Activated CD4-positive, CD25-positive, alpha-beta regulatory T cell treated with anti-CD3 and anti-CD28 coated beads, Interleukin-2, amount 50 U/mL, for 16 hours (primary cell): ENCODE measurements around the gene AMIGO1.

Experiments
- DNase-seq: peaks from one replicate; pipeline ENCODE4 v3.0.0-alpha.2; 2020; ENCODE audit warnings: low read depth, low spot score

Gene AMIGO1

DNA sequence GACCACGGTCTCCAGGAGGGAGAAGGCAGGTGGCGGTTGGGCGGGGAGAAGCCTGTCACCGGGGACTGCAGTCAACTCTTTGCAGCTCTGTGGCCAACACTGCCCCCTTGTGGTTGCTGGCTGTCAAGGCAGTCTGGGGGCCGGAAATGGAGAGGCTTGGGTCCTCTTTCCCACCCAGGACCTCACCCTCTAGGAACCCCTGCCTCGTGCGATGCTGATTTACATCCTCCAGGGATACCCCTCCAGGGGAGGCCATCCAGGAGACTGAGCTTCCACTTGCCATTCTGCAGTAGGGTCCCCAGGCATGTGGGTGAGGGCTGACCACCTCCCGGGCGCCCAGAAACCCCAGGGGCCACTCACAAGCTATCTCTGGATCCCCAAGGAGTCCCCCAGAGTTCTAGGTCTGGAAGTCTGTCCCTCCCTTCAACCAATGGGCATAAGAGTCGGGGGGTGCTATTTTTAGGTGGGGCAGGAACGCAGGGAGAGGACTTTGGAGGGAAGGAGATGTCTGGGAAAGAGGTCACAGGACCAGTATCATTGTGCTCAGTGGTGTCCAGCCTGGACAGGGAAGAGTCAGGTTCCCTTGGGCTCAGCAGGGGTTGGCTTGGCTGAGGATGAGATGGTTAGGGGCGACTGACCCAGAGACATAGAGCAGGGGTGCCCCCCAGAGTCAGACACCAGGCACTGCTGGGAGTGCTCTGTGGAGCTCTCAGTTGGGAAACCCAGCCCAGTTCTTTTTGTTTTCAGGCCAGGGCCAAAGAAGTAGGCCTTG, 23.0 kb upstream of the AMIGO1 start:
- peak; percentile 86 for DNase-seq

GRCh38 chr1:109531826-109532364, 22.4 kb upstream of the AMIGO1 start:
- DNase-seq, result no peak

- no peak for DNase-seq
Measured at GRCh38 chr1:109531380-109531779, 21.9 kb upstream of the AMIGO1 start.

DNA sequence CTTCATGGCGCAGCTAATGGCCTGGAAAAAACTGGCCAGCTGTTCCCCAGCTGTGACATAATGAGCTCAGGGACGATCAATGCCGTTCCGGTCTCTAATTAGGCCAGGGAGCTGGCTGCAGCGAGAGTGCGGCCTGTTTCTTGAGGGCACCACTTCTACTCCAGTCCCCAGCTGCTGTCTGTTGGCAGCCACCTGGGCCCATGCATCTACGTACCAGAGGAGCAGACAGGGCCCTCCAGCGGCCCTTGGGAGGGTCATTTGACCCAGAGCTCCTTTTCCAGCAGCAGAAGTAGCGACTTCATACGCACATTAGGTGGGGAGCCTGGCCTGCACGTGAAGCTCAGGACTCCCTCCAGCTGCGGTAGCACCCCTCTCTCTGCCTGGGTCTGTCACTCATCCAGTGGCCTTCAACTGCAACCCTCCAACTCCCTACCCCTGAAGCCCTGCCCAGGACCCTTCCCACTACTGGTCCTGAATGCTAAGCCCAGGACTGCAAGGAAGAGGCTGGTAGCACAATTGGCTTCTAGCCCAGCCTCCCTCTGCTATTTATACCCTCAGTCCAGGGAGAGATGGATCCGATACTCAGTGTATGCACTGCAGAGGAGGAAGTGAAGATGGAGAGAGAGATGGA, 21.0 kb upstream of the AMIGO1 start:
- DNase-seq, result no peak

GRCh38 chr1:109529881-109530456, 20.4 kb upstream of the AMIGO1 start:
- DNase-seq, result no peak

GRCh38 chr1:109528712-109529111, 19.2 kb upstream of the AMIGO1 start:
- DNase-seq, result no peak

DNA sequence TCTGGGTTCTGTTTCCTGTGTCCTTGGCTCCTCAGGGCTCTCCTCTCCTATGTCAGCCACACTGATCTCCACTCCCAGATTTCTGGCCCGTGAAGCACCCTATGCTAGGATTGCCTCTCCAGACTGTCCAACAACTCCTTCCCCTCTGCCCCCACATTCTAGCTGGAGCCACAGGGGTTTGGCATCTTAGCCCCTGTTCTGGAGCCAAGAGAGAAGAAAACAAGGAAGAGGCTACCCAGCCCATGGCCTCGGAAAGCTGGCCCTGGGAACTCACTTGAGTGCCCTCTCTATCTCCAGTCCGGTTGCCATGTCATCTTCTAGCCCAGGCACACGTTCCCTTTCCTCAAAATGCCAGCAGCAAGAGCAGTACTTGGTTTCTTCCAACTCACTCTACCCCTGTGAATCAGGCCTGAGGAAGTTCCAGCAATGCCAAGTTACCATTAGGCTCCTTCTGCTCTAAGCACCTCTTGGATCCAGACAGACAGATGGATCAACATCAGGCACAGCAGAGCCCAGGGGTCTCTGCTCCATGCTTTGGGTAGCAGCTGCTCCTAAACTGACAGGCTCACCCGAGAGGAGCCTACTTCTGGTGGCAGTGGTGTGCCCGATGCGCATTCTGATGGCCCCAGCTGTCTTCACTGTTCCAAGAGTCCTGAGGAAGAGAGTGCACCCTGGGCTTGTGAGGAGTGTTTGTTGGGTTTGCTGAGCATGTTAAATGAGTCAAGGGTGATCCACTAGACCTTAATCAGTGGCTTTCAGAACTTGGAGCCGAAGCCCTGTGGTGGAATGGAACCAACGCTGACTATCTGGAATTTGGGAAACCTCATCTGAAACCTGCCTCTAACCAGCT, 18.5 kb upstream of the AMIGO1 start:
- no peak for DNase-seq

DNA sequence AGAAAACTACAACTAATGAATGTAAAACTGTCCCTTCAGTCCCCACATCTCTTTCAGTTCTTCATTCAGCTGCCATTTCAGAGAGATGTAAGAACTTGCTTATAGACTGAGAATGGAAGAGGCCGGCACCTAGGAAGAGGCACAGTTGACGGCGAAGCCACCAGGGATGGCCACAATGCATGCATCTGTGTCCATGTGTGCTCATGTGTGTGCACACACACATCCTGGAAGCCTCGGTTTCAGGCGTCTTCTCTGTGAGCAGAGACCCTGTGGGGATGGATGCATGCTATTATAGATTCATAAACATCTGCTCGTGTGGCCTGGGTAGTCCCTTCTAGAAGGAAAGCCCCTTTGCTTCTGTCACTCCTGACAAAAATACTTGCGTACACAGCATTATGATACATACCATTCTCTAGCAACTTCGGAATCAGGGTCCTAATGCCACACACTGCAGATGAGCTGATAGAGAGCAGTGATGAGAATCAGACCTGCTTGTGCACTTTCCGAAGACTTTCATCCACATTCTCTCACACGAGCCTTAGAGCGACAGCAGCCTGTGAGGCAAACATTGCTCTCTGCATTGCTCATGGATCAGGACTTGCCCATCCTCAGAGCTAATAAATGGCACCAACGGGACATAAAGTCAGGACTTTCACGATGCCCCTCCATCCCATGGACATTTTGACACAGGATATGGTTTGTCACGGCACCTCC, 17.7 kb upstream of the AMIGO1 start:
- DNase-seq, result no peak

- DNase-seq, result no peak
Measured at GRCh38 chr1:109523706-109524105, 14.2 kb upstream of the AMIGO1 start.

GRCh38 chr1:109522026-109522425, 12.5 kb upstream of the AMIGO1 start:
- no peak for DNase-seq

DNA sequence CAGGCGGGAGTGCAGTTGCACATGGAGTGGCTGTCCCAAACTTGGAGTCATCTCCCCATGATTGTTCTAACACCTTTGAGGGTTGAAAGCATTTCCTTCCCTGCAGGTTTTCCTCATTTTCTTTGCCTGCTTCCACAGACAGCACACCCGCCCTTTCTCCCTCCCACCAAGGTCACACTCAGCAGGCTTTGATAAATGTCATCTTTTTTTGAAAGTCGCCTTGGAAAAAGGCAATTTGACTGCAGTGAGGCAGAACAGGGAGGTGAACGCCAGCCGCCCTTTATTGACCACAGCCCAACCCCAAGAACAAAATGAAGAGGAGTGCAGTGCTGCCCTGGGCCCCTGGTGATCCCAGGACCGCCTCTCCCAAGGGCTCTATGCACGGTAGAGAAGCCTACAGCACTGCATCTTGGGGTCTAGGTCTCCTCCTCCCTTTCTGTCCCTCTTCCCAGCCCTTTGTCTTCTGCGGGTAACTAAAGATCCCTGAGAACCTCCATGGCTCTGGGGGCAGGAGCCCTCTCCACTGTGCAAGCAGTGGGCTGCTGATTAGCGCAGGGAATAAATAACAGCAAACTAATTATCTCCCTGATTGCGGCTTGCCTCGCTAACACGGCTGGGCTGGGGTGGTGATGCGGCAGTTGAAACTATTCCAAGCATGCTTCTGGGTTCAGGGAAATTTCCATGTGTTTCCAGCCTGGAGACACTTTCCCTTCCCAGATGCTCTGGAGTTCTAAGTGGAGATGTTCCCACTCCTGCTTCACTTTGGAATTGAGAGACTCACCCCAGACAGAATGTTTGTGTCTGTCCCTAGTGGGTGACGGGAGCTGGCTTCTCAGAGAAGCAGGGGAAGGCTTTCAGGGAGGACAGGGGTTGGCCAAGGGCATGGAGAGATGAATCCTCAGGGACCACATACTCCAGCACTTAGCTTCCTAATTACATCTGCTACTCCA, 11.8 kb upstream of the AMIGO1 start:
- DNase-seq, result no peak

- no peak for DNase-seq
Measured at GRCh38 chr1:109517337-109517736, 7.8 kb upstream of the AMIGO1 start.

GRCh38 chr1:109516872-109517271, 7.3 kb upstream of the AMIGO1 start:
- no peak for DNase-seq

DNA sequence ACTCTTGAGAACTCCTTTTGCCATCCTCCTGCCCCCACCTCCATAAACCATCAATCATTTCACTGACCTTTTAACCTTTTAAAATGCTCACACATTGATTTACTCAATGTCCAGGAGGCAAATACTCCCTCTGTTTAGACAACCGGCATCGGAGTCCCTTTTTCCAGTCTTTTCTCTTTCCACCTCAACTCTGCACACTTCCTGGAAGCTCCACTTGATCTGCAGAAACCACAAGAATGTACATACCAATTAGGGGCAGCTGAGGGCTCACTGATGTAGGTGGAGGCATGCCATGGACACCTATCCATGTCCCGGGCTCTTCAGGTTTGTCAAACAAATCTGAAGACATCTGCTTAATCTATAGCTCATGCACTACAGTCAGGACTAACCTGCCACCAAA, 5.3 kb upstream of the AMIGO1 start:
- no peak for DNase-seq

- no peak for DNase-seq
Measured at GRCh38 chr1:109513110-109513710, 3.7 kb upstream of the AMIGO1 start.

DNA sequence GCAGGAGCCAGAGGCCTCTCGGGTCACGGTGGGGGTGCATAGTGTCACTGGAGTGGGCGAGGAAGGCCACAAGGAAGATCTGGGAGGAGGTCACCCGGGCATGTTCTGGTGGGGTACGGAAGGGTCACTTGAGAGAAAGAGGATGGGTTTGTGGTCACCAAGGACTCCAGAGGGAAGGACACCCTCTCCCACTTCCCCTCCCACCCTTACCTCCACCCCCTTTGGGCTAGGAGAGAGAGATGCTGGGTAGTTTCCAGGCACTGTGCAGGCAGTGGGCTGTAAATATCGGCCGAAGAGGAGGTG, 703 bp downstream of the AMIGO1 start:
- no peak for DNase-seq

- DNase-seq, result no peak
Measured at GRCh38 chr1:109508001-109508872, 1.3 kb downstream of the AMIGO1 start.

DNA sequence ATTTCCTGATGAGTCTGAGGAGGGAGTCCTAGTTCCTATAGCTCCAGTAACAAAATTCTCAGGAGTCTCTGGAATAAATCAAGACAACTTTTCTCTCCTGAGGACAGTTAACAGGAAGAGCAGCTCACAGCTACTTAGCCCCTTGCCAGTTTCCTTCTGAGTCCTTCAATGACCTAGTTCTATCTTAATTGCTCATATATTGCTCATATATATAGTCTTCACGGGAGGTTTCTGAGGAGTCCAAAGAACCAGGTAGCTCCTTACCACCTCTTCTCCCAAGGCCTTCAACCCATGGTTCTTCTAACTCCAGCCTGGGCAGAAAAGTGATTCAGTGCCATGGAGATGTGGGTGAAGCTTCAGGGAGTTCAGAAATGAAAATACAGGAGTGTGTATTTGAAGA, 4.6 kb downstream of the AMIGO1 start:
- DNase-seq, result no peak

DNA sequence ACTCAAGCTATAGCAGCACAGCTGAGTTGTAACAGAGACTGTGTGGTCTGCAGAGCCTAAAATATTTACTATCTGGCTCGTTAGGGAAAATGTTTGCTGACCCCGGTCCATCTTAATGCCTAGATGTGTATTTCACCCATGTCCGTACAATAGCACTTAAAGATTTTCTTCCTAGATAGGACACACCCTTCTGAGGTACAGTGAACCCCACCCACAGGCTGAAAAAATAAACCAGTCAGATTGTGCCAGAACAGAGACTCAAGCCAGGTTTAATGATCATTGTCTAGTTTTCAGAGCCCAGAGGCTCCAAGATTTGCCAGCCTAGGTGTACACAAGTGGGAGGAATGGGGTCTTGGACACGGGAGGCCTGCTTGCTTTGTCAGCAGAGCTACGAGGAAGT, 5.6 kb downstream of the AMIGO1 start:
- no peak for DNase-seq
